Fibroblast of villous mesenchyme (primary cell): Measurements from ENCODE around the gene AKR1E2. TPM values are rescaled to one million over a fixed set of nuclear protein-coding genes. Genes with fewer than 3 reads are reported as not detected.

ENCODE experiments used
- DNase-seq: peaks from one replicate; pipeline ENCODE4 v3.0.0-alpha.2; 2010; ENCODE audit warnings: low read depth
- H3K4me3 ChIP-seq: 2 replicates; pipeline ENCODE4 v1.5.1; 2011; ENCODE audit warnings: low read depth, mild to moderate bottlenecking, low read length
- total RNA-seq: library from RNA; depleted of rRNA; stranded (reverse); fragments of >200 nt; gene quantifications from 2 replicates; pipeline ENCODE4 v1.2.3, GENCODE V29; 2012
- TF ChIP-seq, protein P1 (sequence below): IDR thresholded peaks from 2 replicates; pipeline ENCODE4 v1.5.1; 2012; ENCODE audit warnings: low read depth, mild to moderate bottlenecking, low read length; ENCODE audit not compliant: insufficient read depth

The AKR1E2 gene
- total RNA-seq, 1 donor = 9.1 TPM

DNA sequence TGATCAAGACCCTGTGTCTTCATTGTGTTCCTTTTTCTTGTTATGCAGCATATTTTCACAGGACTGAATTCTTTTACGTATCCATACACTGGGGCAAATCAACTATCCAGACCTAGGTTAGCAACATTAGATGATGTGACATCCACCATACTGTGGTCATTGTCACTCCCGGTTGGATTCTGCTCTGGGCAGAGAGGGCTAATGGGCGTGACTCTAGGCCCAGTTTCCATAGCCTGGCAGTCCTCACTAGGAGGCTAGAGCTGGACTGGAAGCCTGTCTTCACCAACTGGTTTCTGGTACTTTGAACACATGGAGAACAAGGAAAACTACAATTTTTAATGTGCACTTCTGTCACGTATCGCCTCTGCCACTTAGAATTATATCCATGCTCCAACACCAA, 25.2 kb downstream of the AKR1E2 start:
- no peak overlapping the region for H3K4me3 ChIP-seq
- TF ChIP-seq, protein P1, sequence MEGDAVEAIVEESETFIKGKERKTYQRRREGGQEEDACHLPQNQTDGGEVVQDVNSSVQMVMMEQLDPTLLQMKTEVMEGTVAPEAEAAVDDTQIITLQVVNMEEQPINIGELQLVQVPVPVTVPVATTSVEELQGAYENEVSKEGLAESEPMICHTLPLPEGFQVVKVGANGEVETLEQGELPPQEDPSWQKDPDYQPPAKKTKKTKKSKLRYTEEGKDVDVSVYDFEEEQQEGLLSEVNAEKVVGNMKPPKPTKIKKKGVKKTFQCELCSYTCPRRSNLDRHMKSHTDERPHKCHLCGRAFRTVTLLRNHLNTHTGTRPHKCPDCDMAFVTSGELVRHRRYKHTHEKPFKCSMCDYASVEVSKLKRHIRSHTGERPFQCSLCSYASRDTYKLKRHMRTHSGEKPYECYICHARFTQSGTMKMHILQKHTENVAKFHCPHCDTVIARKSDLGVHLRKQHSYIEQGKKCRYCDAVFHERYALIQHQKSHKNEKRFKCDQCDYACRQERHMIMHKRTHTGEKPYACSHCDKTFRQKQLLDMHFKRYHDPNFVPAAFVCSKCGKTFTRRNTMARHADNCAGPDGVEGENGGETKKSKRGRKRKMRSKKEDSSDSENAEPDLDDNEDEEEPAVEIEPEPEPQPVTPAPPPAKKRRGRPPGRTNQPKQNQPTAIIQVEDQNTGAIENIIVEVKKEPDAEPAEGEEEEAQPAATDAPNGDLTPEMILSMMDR = no peak
- no peak for DNase-seq

DNA sequence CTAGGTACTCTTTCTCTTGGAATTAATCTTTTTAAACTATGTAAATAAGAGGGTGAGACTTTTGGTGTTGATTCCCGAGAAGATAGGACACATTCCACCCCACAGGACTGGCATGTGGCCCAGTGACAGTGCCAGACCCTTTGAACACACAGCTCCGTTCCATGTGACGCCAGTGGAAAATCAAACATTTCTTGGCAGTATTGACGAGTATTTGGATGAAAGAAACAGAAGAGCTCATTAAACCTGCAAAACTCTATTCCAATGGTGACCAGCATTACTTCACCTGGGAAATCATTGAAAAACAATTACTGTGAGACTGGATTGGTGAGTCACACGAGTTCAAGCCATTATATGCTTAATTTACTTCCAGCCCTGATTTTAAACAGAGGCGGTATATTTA, 25.8 kb downstream of the AKR1E2 start:
- TF ChIP-seq, protein P1 = no peak
- no peak overlapping the region for H3K4me3 ChIP-seq
- DNase-seq = no peak

GRCh38 chr10:4865945-4866661, 40.1 kb downstream of the AKR1E2 start:
- TF ChIP-seq, protein P1 = no peak
- peak; percentile 22 for DNase-seq
- no peak overlapping the region for H3K4me3 ChIP-seq

GRCh38 chr10:4867109-4867519, 41.1 kb downstream of the AKR1E2 start:
- no peak overlapping the region for H3K4me3 ChIP-seq
- TF ChIP-seq, protein P1 = no peak
- no peak for DNase-seq

- TF ChIP-seq, protein P1 = no peak
- H3K4me3 ChIP-seq = no peak overlapping the region
- DNase-seq = peak; percentile 61
Measured at GRCh38 chr10:4867520-4868356, 41.7 kb downstream of the AKR1E2 start.

DNA sequence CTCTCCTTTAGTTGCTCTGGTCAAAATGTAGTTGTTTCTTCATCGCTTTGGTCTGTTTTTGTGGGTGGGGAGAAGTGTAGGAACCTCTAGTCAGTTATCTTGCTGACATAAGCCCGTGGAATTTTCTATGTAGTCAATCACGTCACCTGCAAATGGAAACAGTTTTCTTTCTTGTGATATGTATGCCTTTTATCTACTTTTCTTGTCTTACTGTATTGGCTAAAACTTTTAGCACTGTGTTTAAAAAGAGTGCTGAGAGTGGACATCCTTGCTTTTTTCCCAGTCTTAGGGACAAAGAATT, 42.3 kb downstream of the AKR1E2 start:
- no peak for DNase-seq
- TF ChIP-seq, protein P1 = no peak
- H3K4me3 ChIP-seq = no peak overlapping the region
